Measurements from ENCODE around the gene SRSF7.

DNA sequence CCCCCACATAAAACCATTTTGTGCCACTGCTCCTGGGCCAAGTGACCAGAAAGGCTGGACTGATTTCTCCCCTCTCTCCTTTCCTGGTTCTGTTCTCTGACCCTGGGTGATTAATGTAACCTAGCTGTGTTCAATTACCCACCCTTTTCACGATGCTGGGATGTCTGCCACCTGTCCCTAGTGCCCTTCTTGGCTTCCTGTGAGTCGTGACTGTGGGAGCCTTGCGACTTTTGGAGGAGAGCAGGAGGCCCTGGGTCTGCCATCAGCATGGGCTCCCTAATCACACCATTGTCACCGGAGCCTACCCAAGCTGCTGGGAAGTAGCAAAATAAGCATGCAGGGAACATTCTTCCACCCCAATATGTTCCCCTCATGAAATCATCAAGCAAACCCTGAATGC lies 38.3 kb downstream of the SRSF7 start:
- TF ChIP-seq, protein P1, sequence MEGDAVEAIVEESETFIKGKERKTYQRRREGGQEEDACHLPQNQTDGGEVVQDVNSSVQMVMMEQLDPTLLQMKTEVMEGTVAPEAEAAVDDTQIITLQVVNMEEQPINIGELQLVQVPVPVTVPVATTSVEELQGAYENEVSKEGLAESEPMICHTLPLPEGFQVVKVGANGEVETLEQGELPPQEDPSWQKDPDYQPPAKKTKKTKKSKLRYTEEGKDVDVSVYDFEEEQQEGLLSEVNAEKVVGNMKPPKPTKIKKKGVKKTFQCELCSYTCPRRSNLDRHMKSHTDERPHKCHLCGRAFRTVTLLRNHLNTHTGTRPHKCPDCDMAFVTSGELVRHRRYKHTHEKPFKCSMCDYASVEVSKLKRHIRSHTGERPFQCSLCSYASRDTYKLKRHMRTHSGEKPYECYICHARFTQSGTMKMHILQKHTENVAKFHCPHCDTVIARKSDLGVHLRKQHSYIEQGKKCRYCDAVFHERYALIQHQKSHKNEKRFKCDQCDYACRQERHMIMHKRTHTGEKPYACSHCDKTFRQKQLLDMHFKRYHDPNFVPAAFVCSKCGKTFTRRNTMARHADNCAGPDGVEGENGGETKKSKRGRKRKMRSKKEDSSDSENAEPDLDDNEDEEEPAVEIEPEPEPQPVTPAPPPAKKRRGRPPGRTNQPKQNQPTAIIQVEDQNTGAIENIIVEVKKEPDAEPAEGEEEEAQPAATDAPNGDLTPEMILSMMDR (IDR thresholded peaks at IDR 0.05; ENCODE audit: low read depth, low read length), result no peak
- TF ChIP-seq POLR2A (IDR thresholded peaks at IDR 0.05; ENCODE audit: extremely low read depth, insufficient read length), result no peak
